NCI-H2196 (cell line): ENCODE data around the gene TRMT13.
A peak's percentile ranks its signal among the peaks of the same experiment; 100 is the strongest.
"Not testable (repeated sequence)": the region's sequence is repeated elsewhere in the genome, so short reads cannot be mapped to it uniquely, and the experiment has no call there.

Experiments used
- DNase-seq: peaks from one replicate; lab custom pipeline; 2025; ENCODE audit not compliant: unreplicated experiment; lab: John Stamatoyannopoulos, UW

The TRMT13 gene

DNA sequence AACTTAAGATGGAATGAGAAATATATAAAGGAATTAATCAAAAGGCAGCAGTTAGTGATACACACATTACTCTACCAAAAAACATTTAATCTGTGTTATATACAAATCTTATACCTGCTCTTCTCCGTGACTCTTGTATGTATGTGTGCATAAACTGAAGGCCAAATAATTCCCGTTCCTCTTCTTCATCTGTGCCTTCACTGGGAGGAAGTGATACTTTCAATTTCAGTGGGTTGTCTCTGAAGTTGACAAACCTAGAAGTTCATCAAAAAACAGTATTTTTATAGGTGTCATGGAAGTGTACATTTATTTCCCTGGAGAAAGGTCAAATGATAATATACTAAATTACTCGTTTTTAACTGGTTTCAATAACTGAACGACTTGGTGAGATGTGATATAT is 19.3 kb downstream of the TRMT13 start:
- DNase-seq = no peak

DNA sequence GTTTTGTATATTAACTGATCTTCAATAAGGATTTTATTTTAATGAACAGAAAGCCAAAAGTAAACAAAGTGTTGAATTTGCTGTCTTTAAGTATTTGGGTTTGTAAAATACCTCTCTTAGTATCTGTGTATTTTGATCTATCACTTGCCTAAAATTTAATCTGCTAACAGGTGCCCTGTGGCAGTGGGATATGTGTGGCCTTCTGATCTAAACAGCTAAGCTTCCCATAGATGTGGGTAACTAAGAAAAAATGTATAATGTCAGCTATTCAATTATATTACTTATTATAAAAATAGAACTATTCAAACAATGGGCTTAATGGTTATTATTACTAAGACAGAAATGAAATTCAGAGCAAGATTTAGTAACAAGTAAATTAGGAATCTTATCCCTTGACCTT is 29.9 kb downstream of the TRMT13 start:
- no peak for DNase-seq

DNA sequence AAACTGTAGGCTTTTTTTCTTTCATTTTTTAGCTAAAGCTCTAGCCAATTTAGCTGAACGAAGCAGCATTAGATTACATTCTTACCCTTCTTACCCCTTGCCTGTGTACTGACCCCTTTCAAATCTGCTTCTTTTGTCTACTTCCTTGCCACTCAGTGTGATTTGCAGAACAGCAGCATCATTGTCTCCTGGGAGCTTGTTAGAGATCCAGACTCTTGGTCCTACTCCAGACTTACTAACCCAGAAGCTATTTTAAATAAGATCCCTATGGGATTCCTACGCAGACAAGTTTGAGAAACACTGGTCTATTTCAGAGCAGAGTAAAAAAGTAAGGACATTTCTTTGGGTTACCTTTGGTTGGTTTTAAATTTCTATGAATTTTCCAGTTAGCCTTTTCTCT is 31.3 kb downstream of the TRMT13 start:
- DNase-seq = no peak

DNA sequence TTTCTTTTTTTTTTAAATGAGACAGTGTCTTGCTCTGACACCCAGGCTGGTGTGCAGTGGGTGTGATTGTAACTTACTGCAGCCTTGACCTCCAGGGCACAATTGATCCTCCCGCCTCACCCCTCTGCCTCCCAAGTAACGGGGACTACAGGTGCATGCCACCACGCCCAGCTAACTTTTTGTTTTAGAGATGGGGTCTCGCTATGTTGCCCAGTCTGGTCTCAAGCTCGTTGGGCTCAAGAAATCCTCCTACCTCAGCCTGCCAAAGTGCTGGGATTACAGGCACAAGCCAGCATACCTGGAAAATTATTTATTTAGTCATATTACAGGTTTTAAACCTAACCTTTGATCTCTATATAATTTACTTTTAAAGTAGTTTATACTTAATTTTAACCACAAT is 31.7 kb downstream of the TRMT13 start:
- DNase-seq = no peak

DNA sequence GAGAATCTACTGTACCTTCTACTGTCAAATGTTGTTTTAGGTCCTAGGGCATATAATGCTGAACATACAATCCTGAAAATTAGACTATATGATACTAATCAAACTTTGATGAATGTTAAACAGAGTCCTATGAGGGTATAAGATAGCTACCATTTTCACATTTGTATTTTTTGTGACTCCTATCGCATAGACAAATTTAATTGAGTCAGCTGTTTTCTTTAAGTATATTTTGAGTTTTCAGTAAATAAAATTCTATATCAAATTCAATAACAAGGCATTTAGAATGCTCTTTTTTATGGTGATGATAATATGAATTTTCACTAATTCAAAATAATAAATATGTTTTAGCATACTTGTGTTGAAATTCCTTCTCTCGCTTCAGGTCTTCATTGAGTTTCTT is 35.1 kb downstream of the TRMT13 start:
- no peak for DNase-seq

DNA sequence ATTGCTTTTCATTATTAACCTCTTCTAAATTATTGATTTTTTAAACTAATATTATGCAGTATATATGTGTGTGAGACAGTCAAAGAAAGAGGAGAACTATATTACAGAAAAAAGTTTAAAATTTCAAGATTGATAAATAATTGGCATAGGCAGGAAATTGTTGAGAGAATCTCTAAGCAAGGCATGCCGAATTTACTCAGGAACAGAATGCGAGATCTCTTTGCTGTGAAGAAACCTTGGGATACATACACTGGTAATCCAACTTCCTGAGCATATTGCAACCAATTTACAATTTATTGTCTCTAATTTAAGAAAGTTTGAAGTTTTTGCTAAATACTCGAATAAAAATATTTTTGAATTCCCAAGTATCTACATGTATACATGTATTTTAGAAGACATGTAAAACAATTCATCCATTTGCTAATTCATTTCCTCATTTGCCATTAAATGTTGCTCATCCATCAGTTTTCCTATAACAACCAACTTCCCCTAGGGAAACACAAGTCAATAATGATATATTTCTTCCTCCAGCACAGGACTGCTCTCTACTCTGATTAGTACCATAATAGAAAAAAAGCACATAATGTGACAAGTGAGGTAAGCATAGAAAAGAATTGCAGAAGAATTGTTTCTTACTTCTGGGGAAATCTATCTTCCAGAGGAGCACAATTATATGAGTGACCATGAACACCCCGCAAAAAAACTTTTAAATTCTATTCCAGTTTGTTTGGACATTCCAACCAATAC is 44.5 kb downstream of the TRMT13 start:
- DNase-seq = no peak

DNA sequence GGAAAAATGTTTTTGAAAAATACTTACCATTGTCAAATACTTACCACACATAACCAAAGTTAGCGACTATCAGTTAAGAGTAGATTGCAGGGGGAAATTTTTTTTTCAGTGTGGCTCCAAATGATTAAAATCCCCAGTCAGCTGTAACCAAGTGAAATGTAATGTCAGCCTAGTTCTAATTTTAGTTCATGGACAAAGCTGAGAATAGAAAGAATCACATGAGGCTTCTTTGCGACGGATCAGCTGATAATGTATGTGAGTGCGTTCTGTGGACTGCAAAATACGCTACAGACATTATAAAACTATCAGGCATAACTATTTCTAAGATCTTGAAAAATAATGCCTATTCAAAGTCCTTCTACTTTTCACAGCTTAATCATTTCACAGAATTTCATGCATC is 45.1 kb downstream of the TRMT13 start, which contains the start of gene LRRC39:
TSS of gene LRRC39 (minus strand) at position 166 of the 400 bp plus-strand sequence. CDS start 9,740 bp downstream, outside the sequence.
- DNase-seq = no peak

DNA sequence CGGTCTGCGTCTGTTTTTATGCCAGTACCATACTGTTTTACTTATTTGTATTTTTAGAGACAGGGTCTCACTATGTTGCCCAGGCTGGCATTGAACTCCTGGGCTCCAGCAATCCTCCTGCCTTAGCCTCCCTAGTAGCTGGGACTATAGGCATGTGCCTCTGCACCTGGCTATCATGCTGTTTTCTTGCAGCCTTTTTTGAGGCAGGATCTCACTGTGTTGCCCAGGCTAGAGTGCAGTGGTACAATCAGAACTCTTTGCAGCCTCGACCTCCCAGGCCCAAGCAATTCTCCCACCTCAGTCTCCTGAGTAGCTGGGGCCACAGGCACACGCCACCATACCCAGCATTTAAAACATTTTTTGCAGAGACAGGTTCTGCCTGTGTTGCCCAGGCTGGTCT is 50.4 kb downstream of the TRMT13 start:
- no peak for DNase-seq

DNA sequence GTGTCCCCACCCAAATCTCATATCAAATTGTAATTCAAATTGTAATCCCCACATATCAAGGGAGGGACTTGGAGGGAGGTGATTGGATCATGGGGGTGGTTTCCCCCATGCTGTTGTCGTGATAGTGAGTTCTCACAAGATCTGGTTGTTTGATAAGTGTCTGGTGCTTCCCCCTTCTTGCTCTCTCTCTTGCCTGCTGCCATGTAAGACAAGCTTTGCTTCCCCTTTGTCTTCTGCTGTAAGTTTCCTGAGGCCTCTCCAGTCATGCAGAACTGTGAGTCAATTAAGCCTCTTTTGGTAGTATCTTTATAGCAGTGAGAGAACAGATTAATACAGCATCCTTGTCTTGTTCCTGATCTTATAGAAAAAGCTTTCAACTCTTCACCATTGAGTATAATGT is 51.6 kb downstream of the TRMT13 start:
- DNase-seq = no peak

DNA sequence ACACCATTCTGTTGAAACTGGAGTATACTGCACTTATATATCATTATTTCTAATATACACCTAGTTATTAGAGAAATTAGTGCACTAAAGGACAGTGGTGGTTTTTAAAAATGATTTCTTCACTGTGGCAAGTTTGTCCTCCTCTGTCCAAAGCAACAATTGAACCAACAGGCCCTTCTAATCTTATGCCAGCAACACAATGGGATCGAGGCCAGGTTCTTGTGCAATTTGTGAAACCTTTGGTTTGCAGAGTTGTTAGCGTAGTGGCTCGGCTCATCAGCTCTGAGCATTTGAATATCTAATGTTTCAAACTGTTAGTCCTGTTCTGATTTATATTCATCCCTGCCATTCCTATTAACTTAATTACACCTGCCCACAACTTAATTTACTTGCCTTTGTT is 54.9 kb downstream of the TRMT13 start:
- peak; percentile 40 for DNase-seq

DNA sequence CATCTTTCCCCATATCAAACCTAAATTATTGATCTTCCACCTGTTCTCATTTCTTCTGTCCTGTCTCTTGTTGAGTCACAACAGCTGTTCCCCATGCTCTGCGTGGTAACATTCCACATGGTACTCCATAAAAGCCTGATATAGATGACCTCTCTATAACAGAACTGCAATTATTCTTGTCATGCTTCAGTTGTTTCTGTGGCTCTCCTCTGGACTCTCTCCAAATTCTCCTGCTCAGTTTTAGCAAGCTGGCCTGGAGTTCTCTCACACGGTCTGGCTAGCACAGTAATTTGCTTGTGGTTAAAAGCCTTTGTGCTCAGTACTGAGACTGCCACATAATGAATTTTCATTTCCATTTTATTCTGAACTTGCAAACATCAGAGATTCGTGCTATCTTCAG is 55.7 kb downstream of the TRMT13 start:
- peak; percentile 78 for DNase-seq

DNA sequence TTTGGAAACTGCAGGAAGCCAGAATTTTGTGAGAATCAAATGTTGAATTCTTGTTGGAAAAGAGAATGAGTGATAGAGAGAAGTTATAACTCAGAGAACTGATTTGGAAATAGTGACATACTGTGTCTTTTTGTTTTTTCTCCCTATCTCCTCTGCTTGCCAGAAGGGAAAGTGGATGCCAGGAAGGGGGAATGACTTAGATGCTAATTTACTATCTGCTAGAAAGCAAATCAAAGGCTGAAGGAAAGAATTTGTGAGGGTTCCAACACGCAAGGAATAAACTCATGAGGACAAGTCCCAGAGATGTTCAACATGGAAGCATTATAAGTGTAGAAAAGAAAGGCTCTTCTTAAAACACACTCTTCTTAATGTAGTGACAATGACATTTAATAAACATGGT is 65.6 kb downstream of the TRMT13 start:
- DNase-seq = no peak

DNA sequence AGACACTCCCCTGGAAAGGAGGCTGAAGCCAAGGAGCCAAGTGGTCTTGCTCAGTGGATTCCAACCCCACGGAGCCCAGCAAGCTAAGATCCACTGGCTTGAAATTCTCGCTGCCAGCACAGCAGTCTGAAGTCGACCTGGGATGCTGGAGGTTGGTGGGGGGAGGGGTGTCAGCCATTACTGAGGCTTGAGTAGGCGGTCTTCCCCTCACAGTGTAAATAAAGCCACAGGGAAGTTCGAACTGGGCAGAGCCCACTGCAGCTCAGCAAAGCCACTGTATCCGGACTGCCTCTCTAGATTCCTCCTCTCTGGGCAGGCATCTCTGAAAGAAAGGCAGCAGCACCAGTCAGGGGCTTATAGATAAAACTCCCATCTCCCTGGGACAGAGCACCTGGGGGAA is 67.1 kb downstream of the TRMT13 start:
- DNase-seq = not testable (repeated sequence)
